ENCODE results near the gene TBCA.

DNA sequence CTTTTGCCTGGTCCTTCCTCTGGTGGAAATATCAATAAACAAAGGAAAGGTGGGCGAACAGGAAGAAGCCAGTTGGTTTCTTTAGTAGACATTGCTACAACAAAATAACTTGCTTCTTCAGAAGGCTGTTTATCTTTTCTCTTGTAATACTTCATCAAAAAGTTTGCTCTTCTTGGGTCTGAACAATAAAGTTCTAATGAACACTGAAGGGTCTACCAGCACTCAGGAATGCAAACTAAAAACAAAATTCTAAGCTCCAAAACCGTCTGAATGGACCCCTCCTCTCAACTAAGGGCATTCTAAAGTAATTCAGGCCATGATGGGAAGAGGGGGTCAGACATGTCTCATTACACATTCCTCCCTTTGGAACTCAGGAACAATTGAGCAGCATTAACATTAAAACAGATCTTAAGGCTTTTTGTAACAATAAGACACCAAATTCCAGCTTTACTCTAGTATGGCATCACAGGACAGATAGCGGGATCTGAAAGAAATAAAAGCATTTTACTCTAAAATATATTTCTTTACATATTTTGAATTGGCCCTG lies 2.3 kb downstream of the TBCA start:
- TF ChIP-seq POLR2A (IDR thresholded peaks at IDR 0.05; ENCODE audit: low read depth, low read length) (no peak), POLR2AphosphoS5 (IDR thresholded peaks at IDR 0.05; ENCODE audit: insufficient read depth, low read depth, low read length) (no peak), EZH2 (IDR thresholded peaks at IDR 0.05; ENCODE audit: borderline replicate concordance, low read depth, low read length, severe bottlenecking) (no peak)
- TF ChIP-seq, protein P1, sequence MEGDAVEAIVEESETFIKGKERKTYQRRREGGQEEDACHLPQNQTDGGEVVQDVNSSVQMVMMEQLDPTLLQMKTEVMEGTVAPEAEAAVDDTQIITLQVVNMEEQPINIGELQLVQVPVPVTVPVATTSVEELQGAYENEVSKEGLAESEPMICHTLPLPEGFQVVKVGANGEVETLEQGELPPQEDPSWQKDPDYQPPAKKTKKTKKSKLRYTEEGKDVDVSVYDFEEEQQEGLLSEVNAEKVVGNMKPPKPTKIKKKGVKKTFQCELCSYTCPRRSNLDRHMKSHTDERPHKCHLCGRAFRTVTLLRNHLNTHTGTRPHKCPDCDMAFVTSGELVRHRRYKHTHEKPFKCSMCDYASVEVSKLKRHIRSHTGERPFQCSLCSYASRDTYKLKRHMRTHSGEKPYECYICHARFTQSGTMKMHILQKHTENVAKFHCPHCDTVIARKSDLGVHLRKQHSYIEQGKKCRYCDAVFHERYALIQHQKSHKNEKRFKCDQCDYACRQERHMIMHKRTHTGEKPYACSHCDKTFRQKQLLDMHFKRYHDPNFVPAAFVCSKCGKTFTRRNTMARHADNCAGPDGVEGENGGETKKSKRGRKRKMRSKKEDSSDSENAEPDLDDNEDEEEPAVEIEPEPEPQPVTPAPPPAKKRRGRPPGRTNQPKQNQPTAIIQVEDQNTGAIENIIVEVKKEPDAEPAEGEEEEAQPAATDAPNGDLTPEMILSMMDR (IDR thresholded peaks at IDR 0.05; ENCODE audit: extremely low read depth in 1 of 2, insufficient read depth in 1 of 2, low read depth in 1 of 2, low read length in 2 of 2) = no peak

Data from endothelial cell of umbilical vein (primary cell).